ENCODE measurements around the gene TMEM121B. TPM values are rescaled to one million over a fixed set of nuclear protein-coding genes. Genes with fewer than 3 reads are reported as not detected.

Gene TMEM121B
- total RNA-seq, result 0.11 and 0.13 TPM in 2 replicates

GRCh38 chr22:17121233-17122195 is at the start of gene TMEM121B:
TMEM121B (minus strand) TSS chr22:17121360; CDS start chr22:17121127, 233 bp downstream.

GRCh38 chr22:17158568-17159503 is 37.7 kb upstream of the TMEM121B start, which contains the start of gene HDHD5:
HDHD5 (minus strand) TSS chr22:17159277; CDS start chr22:17159251, 26 bp downstream.

GRCh38 chr22:17084554-17085276 is 36.4 kb downstream of the TMEM121B start, which contains the start of gene IL17RA:
IL17RA (plus strand) TSS chr22:17085000; CDS start chr22:17085092, 92 bp downstream.

Other genes starting within 250 kb of the TMEM121B start
- gene GAB4, start 113.1 kb downstream of the TMEM121B start, total RNA-seq, result not detected in 2 replicates
- 9.7 and 9.8 TPM in 2 replicates for gene IL17RA, start 36.4 kb downstream of the TMEM121B start, total RNA-seq
- 23.0 and 31.6 TPM in 2 replicates for gene HDHD5, start 37.9 kb upstream of the TMEM121B start, total RNA-seq
- 17.0 and 17.1 TPM in 2 replicates for gene ADA2, start 98.1 kb upstream of the TMEM121B start, total RNA-seq
- under 0.01 TPM in 1 of 2 replicates, not detected in the other for gene CECR2, start 248.1 kb upstream of the TMEM121B start, total RNA-seq